Measurements from ENCODE around the gene RAVER2. TPM values are rescaled to one million over a fixed set of nuclear protein-coding genes. Genes with fewer than 3 reads are reported as not detected.
"Not testable (repeated sequence)": the region's sequence is repeated elsewhere in the genome, so short reads cannot be mapped to it uniquely, and the experiment has no call there.

Gene RAVER2
- polyA plus RNA-seq, 1 experiment = 5.5 TPM

GRCh38 chr1:64775113-64775512, 30.2 kb downstream of the RAVER2 start:
- TF ChIP-seq CTCF (IDR thresholded peaks at IDR 0.05; ENCODE audit: low read depth, low read length) = no peak
- H3K9me3 ChIP-seq (ENCODE audit: control insufficient read depth, insufficient read depth, low read length) = no peaks in the 10 kb centered on the region
- CTCF ChIA-PET = interaction anchor here (0.7 kb wide), 1 partner anchor 298 kb away, joined by 12 read pairs; no protein-coding TSS in a partner anchor
- no peak overlapping the region for H3K4me3 ChIP-seq (ENCODE audit: low read depth, low read length)
- POLR2A ChIA-PET = interaction anchor here (0.7 kb wide), 1 partner anchor 200 kb away, joined by 6 read pairs; no protein-coding TSS in a partner anchor
- no peaks in the 10 kb centered on the region for H3K27me3 ChIP-seq (ENCODE audit: control insufficient read depth, insufficient read depth, low read length)
- DNase-seq (ENCODE audit: low read depth, low spot score) = no peak
- H3K27ac ChIP-seq (ENCODE audit: low read depth, low read length) = no peak overlapping the region

GRCh38 chr1:64782044-64782443, 37.2 kb downstream of the RAVER2 start:
- POLR2A ChIA-PET; H3K9me3 ChIP-seq (ENCODE audit: control insufficient read depth, insufficient read depth, low read length); DNase-seq (ENCODE audit: low read depth, low spot score); H3K27me3 ChIP-seq (ENCODE audit: control insufficient read depth, insufficient read depth, low read length); CTCF ChIA-PET; H3K27ac ChIP-seq (ENCODE audit: low read depth, low read length); H3K4me3 ChIP-seq (ENCODE audit: low read depth, low read length): not testable (repeated sequence)

GRCh38 chr1:64782848-64783247, 38.0 kb downstream of the RAVER2 start:
- H3K9me3 ChIP-seq (ENCODE audit: control insufficient read depth, insufficient read depth, low read length); H3K4me3 ChIP-seq (ENCODE audit: low read depth, low read length); H3K27me3 ChIP-seq (ENCODE audit: control insufficient read depth, insufficient read depth, low read length); H3K27ac ChIP-seq (ENCODE audit: low read depth, low read length); POLR2A ChIA-PET; DNase-seq (ENCODE audit: low read depth, low spot score); CTCF ChIA-PET: not testable (repeated sequence)

GRCh38 chr1:64790832-64791487, 46.1 kb downstream of the RAVER2 start:
- Histone ChIP-seq H3K27ac (ENCODE audit: low read depth, low read length) (no peak overlapping the region), H3K9me3 (ENCODE audit: control insufficient read depth, insufficient read depth, low read length) (no peaks in the 10 kb centered on the region), H3K4me3 (ENCODE audit: low read depth, low read length) (no peak overlapping the region), H3K27me3 (ENCODE audit: control insufficient read depth, insufficient read depth, low read length) (no peaks in the 10 kb centered on the region)
- ChIA-PET CTCF (interaction anchor here (0.8 to 1.4 kb wide), 2 partner anchors 33 to 34 kb away, joined by 3 read pairs; no protein-coding TSS in a partner anchor), POLR2A (no interaction called here)
- no peak for TF ChIP-seq CTCF (IDR thresholded peaks at IDR 0.05; ENCODE audit: low read depth, low read length)
- DNase-seq (ENCODE audit: low read depth, low spot score) = no peak

GRCh38 chr1:64798872-64799271, 54.0 kb downstream of the RAVER2 start:
- CTCF ChIA-PET = interaction anchor here (0.9 kb wide), 1 partner anchor 9 kb away, joined by 3 read pairs; no protein-coding TSS in a partner anchor

More at GRCh38 chr1:64798872-64799271, 54.0 kb downstream of the RAVER2 start:
- Histone ChIP-seq H3K27me3 (ENCODE audit: control insufficient read depth, insufficient read depth, low read length) (no peaks in the 10 kb centered on the region), H3K27ac (ENCODE audit: low read depth, low read length) (no peak overlapping the region), H3K9me3 (ENCODE audit: control insufficient read depth, insufficient read depth, low read length) (no peaks in the 10 kb centered on the region), H3K4me3 (ENCODE audit: low read depth, low read length) (no peak overlapping the region)
- POLR2A ChIA-PET = no interaction called here
- DNase-seq (ENCODE audit: low read depth, low spot score) = no peak
- no peak for TF ChIP-seq CTCF (IDR thresholded peaks at IDR 0.05; ENCODE audit: low read depth, low read length)

Measured in AG04450 (cell line).